T-helper 1 cell treated with Interleukin-12 subunit alpha and Interleukin-12 subunit beta and Interleukin-4 antibody, amounts not matched to agents 30 ng/mL and 1 ng/mL, for 36 hours (primary cell): ENCODE measurements around the gene CFAP52. TPM values are rescaled to one million over a fixed set of nuclear protein-coding genes. Genes with fewer than 3 reads are reported as not detected.
"Not testable (repeated sequence)": the region's sequence is repeated elsewhere in the genome, so short reads cannot be mapped to it uniquely, and the experiment has no call there.

Source experiments
- intact Hi-C: fragments of 100-400 bp; cut with micrococcal nuclease; formaldehyde crosslinking; loops from one replicate; pipeline ENCODE4 v1.15.1; 2024
- total RNA-seq: library from RNA; stranded (reverse); gene quantifications from 2 replicates; pipeline ENCODE4 v1.2.3, GENCODE V29; 2022

The CFAP52 gene
- total RNA-seq, 1 donor from 2014 or later = not detected

- intact Hi-C loops = no loop called here
These were observed 68.7 kb downstream of the CFAP52 start, which contains the start of gene USP43 for GRCh38 chr17:9644910-9645751. Gene USP43, plus strand, starts transcription at chr17:9645517. Its CDS starts 116 bp downstream, at chr17:9645633.

- intact Hi-C loops = no loop called here
These were observed 69.6 kb downstream of the CFAP52 start for GRCh38 chr17:9645851-9646545.

GRCh38 chr17:9646546-9646885, 70.1 kb downstream of the CFAP52 start:
- intact Hi-C loops = no loop called here

GRCh38 chr17:9647014-9647413, 70.6 kb downstream of the CFAP52 start:
- intact Hi-C loops = no loop called here

- intact Hi-C loops = no loop called here
These were observed 72.2 kb downstream of the CFAP52 start for GRCh38 chr17:9648521-9649110.

- intact Hi-C loops = no loop called here
These were observed 82.3 kb downstream of the CFAP52 start for GRCh38 chr17:9658593-9659211.

GRCh38 chr17:9661027-9661426, 84.6 kb downstream of the CFAP52 start:
- intact Hi-C loops = no loop called here

GRCh38 chr17:9663511-9663910, 87.1 kb downstream of the CFAP52 start:
- intact Hi-C loops = not testable (repeated sequence)

GRCh38 chr17:9666461-9667050, 90.1 kb downstream of the CFAP52 start:
- intact Hi-C loops = no loop called here

- intact Hi-C loops = no loop called here
These were observed 92.1 kb downstream of the CFAP52 start for GRCh38 chr17:9668517-9668916.

GRCh38 chr17:9669551-9670008, 93.1 kb downstream of the CFAP52 start:
- intact Hi-C loops = no loop called here

GRCh38 chr17:9670596-9670995, 94.2 kb downstream of the CFAP52 start:
- intact Hi-C loops = no loop called here

GRCh38 chr17:9671559-9671958, 95.1 kb downstream of the CFAP52 start:
- intact Hi-C loops = no loop called here

GRCh38 chr17:9672266-9672665, 95.8 kb downstream of the CFAP52 start:
- intact Hi-C loops = no loop called here

- intact Hi-C loops = no loop called here
These were observed 96.2 kb downstream of the CFAP52 start for GRCh38 chr17:9672691-9673090.

GRCh38 chr17:9676084-9676483, 99.6 kb downstream of the CFAP52 start:
- intact Hi-C loops = no loop called here

GRCh38 chr17:9676820-9677310, 100.4 kb downstream of the CFAP52 start:
- intact Hi-C loops = no loop called here

GRCh38 chr17:9677411-9677810, 101.0 kb downstream of the CFAP52 start:
- intact Hi-C loops = no loop called here

- intact Hi-C loops = no loop called here
These were observed 101.5 kb downstream of the CFAP52 start for GRCh38 chr17:9677896-9678295.

GRCh38 chr17:9684955-9685621, 108.6 kb downstream of the CFAP52 start:
- intact Hi-C loops = loop anchor here (5.0 kb wide), 1 partner anchor 47 kb away; no protein-coding TSS in a partner anchor
